ENCODE data around the gene ALK.
A peak's percentile ranks its signal among the peaks of the same experiment; 100 is the strongest.

The ALK gene

GRCh38 chr2:29336341-29337241, 584.8 kb downstream of the ALK start:
- TF ChIP-seq, protein P1, sequence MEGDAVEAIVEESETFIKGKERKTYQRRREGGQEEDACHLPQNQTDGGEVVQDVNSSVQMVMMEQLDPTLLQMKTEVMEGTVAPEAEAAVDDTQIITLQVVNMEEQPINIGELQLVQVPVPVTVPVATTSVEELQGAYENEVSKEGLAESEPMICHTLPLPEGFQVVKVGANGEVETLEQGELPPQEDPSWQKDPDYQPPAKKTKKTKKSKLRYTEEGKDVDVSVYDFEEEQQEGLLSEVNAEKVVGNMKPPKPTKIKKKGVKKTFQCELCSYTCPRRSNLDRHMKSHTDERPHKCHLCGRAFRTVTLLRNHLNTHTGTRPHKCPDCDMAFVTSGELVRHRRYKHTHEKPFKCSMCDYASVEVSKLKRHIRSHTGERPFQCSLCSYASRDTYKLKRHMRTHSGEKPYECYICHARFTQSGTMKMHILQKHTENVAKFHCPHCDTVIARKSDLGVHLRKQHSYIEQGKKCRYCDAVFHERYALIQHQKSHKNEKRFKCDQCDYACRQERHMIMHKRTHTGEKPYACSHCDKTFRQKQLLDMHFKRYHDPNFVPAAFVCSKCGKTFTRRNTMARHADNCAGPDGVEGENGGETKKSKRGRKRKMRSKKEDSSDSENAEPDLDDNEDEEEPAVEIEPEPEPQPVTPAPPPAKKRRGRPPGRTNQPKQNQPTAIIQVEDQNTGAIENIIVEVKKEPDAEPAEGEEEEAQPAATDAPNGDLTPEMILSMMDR (conservative IDR thresholded peaks at IDR 0.05; ENCODE audit: control insufficient read depth, insufficient read depth, low read depth, low read length) = no peak
- no peak for DNase-seq (ENCODE audit: low read depth)
- no peak overlapping the region for H3K4me3 ChIP-seq (ENCODE audit: control insufficient read depth, low read depth, low read length)

GRCh38 chr2:29335396-29335795, 586.0 kb downstream of the ALK start:
- TF ChIP-seq, protein P1 (conservative IDR thresholded peaks at IDR 0.05; ENCODE audit: control insufficient read depth, insufficient read depth, low read depth, low read length) = no peak
- no peak overlapping the region for H3K4me3 ChIP-seq (ENCODE audit: control insufficient read depth, low read depth, low read length)
- no peak for DNase-seq (ENCODE audit: low read depth)

- no peak for DNase-seq (ENCODE audit: low read depth)
- no peak overlapping the region for H3K4me3 ChIP-seq (ENCODE audit: control insufficient read depth, low read depth, low read length)
- TF ChIP-seq, protein P1 (conservative IDR thresholded peaks at IDR 0.05; ENCODE audit: control insufficient read depth, insufficient read depth, low read depth, low read length) = no peak
Measured at GRCh38 chr2:29334706-29335105, 586.7 kb downstream of the ALK start.

DNA sequence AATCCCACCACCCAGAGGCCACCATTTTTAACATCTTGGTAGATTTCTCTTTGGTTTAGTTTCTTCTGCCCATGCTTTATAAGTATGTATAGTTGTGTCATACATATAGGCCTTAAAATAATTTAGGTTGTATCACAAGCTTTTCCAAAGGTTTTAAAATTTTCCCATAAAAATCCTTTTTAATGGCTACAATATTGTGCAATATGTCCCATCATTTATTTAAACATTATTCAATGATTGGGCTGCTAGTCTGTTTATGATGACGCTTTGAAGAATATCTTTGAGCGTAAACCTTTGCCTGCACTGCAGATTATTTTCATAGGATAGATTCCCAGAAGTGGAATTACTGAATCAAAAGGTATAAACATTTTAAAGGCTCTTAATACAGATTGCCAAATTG, 588.8 kb downstream of the ALK start:
- no peak for DNase-seq (ENCODE audit: low read depth)
- TF ChIP-seq, protein P1 (conservative IDR thresholded peaks at IDR 0.05; ENCODE audit: control insufficient read depth, insufficient read depth, low read depth, low read length) = no peak
- no peak overlapping the region for H3K4me3 ChIP-seq (ENCODE audit: control insufficient read depth, low read depth, low read length)

DNA sequence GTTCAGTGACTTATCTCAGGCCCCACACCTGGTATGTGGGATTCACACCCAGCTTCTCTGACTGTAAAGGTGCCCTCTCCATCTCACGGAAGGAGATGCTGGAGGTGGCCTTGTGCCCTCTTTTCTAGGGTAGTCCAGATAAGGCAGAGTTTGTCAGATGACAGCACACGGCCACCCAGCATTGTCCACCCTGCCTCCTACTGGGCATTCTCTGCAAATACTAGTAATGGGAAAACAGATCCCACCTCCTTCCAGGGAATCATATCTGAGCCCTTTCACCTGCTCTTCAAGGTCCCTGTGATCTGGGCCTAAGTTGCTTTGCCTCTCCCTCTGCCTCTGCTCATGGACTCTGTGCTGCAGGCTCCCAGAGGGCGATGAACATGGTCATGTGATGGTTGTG, 591.5 kb downstream of the ALK start:
- H3K4me3 ChIP-seq (ENCODE audit: control insufficient read depth, low read depth, low read length) = no peak overlapping the region
- DNase-seq (ENCODE audit: low read depth) = no peak
- TF ChIP-seq, protein P1 (conservative IDR thresholded peaks at IDR 0.05; ENCODE audit: control insufficient read depth, insufficient read depth, low read depth, low read length) = peak; percentile 24

DNA sequence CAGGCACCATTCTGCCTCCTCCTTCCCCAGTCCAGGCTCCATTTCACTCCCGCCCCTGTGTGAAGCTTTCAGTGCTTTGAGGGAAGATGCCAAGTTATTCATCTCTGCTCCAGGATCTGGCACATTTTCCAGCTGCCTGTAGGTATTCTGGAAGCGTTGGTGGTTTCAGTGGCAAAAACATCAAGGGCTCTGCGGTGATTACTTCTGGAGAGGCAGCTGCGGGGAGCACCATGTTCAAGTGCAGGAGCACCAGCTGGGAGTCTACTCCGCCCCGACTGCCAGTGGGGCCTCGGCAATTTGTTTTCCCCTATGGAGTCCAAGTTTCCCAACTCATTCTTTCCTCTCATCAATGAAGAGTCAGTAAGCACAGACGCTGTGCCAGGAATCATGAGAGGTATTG, 594.5 kb downstream of the ALK start:
- DNase-seq (ENCODE audit: low read depth) = no peak
- no peak overlapping the region for H3K4me3 ChIP-seq (ENCODE audit: control insufficient read depth, low read depth, low read length)
- TF ChIP-seq, protein P1 (conservative IDR thresholded peaks at IDR 0.05; ENCODE audit: control insufficient read depth, insufficient read depth, low read depth, low read length) = no peak
